Hindlimb muscle (tissue), 1 donor: ENCODE data around the gene GMEB1. TPM values are rescaled to one million over a fixed set of nuclear protein-coding genes. Genes with fewer than 3 reads are reported as not detected.
"Not testable (repeated sequence)": the region's sequence is repeated elsewhere in the genome, so short reads cannot be mapped to it uniquely, and the experiment has no call there.

Source experiments
- DNase-seq: peaks from one replicate; pipeline ENCODE4 v3.0.0-alpha.2; 2013
- polyA plus RNA-seq: library from polyadenylated mRNA; unstranded; fragments of 120-200 nt; gene quantifications from one replicate; pipeline ENCODE4 v1.2.1, GENCODE V29; 2013; ENCODE audit not compliant: insufficient read length

GMEB1 gene, protein sequence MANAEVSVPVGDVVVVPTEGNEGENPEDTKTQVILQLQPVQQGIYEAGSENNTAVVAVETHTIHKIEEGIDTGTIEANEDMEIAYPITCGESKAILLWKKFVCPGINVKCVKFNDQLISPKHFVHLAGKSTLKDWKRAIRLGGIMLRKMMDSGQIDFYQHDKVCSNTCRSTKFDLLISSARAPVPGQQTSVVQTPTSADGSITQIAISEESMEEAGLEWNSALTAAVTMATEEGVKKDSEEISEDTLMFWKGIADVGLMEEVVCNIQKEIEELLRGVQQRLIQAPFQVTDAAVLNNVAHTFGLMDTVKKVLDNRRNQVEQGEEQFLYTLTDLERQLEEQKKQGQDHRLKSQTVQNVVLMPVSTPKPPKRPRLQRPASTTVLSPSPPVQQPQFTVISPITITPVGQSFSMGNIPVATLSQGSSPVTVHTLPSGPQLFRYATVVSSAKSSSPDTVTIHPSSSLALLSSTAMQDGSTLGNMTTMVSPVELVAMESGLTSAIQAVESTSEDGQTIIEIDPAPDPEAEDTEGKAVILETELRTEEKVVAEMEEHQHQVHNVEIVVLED
- polyA plus RNA-seq = 9.7 TPM

DNA sequence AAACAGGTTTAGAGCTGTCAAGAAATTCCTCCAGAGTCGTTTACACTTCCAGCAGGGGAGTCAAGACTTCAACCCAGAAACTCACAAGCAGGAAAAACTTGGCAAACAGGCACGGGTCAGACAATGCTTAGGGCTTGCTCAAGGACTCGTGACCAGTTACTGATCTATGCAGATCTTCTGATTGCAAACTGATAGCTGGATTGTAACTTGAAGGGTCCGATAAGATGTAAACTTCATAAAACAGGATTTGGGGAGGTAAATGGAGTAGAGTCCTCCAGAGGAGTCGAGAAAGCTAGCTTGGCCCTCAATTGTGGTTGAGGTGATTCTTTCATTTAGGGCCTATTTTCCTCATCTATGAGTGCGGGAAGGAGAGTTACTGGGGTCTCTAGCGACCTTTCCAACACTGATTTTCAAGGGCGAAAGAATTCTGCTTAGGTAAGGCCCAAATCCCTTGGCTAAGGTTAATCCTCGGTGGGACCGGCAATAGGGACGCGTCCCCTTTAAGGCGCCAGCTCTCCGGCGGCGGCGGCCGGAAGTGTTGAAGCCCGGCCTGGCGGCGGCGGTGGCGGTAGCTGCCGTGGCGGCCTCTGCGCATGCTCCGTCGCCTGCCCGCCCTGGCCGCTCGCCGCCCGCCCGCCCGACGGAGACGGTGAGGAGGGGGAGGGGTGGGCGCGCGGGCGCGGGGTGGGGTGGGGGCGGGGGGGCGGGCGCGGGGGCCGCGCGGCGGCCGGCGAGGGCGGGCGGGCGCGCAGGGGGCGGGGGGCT lies at the start of gene GMEB1:
GMEB1 (plus strand) TSS at position 594 of the 765 bp plus-strand sequence. CDS start 14,829 bp downstream, outside the sequence.
- DNase-seq = peak; percentile 88

DNA sequence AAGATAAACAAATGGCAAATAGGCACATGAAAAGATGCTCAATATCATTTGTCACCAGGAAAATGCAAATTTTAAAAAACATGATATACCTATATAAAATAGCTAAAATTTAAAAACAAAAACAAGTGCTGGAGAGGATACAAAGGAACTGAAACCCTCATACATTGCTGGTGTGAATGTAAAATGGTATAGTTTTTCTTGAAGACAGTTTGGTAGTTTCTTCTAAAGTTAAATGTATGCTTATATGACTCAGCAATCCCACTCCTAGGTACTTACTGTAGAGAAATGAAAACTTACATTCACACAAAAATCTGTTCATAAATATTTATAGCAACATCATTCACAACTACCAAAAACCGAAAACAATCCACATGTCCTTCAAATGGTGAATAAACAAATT lies 36.9 kb upstream of the GMEB1 start:
- DNase-seq = no peak

DNA sequence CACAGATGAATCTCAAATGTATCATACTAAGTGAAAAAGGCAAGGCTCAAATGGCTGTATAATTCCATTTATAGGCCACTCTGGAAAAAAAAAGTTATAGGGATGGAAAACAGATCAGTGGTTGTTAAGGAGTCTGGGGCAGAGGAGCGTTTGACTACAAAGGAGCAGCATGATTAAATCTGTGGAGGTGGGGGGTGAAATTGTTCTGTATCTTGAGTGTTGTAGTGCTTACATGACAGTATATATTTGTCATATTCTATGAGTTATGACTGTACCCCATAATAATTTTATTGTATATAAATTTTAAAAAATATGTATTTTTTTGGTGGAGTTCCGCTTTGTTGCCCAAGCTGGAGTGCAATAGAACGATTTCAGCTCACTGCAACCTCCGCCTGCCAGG lies 36.0 kb upstream of the GMEB1 start:
- DNase-seq = no peak

DNA sequence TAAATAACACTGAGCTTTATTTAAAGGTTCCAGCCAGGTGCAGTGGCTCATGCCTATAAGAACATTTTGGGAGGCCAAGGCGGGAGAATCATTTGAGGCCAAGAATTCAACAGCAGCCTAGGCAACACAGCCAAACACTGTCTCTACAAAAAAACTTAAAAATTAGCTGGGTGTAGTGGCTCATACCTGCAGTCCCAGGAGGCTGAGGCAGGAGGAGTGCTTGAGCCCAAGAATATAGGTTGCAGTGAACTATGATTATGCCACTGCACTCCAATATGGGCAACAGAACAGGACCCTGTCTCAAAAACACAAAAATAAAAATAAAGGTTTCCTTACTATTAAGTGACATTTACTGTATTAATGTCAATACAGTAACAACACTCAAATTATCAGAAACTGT lies 27.8 kb upstream of the GMEB1 start:
- no peak for DNase-seq

DNA sequence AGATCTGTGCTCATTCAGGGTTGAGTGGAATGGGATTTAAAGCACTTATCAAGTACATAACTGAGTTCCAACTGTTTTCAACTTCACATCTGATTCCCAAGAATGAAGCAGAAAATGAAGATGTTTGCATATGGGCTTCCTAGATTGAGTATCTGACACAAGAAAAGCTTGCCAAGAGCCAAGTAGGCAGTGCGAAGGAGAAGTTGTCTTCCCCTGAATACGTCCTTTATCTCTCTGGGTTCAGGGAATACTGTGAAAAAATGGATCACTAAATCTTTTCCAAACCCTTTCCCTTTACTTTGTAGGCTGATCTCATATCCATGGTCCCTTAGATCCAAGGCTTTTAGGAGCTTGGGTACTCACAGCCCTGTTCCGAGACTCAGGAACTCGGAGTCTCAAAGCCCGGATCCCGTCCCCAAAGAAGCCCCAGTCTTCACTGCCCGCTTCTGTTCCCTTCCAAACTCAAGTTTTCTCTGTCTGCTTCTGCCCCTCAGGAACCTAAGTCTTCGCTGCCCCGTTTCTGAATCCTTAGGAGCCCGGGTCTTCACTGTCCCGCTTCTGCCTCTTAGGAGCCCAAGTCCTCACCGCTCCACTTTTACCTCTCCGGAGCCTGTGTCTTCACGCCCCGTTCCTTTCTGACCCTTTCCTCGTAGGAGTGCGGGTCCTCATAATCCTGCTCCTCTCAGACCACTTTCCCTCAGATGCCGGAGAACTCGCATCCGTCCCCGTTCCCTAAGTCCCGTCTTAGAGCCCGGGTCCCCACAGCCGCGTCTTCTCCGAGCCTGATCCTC lies 26.3 kb upstream of the GMEB1 start:
- DNase-seq = no peak

DNA sequence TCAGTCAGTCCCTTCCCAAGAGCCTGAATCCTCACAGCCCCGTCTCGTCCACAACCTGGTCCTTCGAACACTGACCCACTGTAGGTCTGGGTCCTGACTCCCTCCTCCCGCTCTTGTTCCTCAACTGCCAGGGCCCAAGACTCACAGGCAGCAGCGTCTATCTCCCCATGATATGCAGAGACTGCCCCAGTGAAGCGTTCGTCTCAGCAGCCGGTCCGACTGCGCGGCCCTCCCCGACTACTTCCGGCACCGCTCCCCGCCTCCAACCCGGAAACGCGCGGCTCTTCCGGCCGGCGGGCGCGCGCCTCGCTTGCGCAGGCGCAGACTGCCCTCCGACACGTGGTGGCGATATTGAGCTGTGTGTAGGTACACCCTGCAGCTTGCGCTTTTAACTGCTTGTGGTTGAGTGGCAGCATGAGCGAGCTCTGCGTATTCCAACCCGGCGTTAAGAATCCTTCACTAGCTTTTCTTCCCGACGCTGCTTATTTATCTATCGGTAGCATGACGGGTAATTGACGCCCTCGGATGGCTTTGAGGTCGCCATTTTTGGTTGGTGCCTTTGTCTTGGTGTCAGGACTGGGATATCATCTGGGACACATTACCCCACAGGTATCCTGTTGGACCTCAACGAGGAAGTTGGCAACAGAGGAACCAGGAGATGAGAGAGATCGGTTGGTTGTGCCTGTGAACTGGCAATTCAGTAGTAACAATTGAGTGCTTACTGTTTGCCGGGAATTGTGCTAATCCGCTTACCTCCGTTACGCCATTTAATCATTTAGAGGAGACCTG lies 25.5 kb upstream of the GMEB1 start, which contains the start of gene TAF12:
TAF12 (minus strand) TSS at position 221 of the 789 bp plus-strand sequence. CDS start 20,986 bp downstream, outside the sequence.
- DNase-seq = peak; percentile 97

DNA sequence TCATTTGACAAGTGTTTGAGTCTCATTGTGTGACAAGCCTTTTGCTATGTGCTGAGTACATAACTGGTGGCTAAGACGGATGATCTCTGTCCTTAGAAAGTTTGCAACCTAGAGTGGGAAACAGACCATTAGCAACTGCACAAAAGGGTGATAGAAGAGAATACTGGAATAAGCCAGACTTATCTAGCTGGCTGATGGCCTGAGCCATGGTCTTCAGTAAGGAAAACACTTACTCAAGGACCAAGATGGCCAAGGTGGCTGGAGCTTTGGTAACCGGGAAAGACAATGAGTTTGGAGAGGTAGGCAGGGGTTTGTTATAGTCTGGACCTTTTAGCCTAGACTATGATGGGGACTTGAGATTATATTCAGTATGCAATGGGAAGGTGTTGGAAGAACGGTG lies 24.1 kb upstream of the GMEB1 start:
- no peak for DNase-seq

DNA sequence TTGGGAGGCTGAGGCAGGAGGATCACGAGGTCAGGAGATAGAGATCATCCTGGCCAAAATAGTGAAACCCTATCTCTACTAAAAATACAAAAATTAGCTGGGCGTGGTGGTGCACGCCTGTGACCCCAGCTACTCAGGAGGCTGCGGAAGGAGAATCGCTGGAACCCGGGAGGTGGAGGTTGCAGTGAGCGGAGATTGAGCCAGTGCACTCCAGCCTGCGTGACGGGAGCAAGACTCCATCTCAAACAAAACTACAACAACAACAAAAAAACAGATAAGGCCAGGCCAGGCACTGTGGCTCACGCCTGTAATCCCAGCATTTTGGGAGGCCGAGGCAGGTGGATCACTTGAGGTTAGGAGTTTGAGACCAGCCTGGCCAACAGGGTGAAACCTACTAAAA lies 23.2 kb upstream of the GMEB1 start:
- not testable (repeated sequence) for DNase-seq

DNA sequence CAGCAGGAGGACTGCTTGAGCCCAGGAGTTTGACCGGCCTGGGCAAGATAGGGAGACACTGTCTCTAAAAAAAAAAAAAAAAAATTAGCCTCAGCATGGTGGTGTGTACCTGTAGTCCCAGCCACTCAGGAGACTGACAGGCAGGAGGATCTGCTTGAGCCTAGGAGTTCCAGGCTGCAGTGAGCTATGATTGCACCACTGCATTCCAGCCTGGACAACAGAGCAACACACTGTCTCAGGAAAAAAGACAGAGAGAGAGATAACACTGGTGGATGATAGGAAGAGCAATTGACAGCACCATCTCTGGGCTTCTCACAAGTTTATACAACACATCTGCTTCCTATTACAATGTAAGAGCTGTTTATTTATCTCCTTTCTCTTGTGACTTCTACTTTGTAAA lies 22.5 kb upstream of the GMEB1 start:
- DNase-seq = no peak

DNA sequence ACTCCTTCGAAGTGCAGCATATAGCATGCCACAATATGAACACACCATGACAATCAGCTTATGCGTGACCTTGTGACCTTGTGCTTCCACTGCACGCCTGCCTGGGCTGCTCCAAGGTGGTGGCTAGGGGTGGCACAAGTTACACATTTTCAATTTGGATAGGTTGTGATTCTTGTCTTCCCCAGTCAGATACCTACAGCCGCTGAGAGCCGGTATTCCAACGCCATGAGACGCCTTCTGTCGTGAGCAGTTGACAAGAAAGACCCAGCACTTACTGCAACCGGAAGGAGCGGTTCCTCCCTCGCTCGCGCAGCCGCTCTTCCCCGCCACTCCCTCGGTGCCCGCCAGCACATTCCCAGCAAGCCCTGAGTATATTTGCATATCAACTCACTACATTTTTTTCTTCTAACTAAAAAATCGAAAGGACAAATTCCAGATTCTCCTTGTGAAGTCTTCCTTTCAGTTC lies 20.5 kb upstream of the GMEB1 start:
- DNase-seq = peak; percentile 90

DNA sequence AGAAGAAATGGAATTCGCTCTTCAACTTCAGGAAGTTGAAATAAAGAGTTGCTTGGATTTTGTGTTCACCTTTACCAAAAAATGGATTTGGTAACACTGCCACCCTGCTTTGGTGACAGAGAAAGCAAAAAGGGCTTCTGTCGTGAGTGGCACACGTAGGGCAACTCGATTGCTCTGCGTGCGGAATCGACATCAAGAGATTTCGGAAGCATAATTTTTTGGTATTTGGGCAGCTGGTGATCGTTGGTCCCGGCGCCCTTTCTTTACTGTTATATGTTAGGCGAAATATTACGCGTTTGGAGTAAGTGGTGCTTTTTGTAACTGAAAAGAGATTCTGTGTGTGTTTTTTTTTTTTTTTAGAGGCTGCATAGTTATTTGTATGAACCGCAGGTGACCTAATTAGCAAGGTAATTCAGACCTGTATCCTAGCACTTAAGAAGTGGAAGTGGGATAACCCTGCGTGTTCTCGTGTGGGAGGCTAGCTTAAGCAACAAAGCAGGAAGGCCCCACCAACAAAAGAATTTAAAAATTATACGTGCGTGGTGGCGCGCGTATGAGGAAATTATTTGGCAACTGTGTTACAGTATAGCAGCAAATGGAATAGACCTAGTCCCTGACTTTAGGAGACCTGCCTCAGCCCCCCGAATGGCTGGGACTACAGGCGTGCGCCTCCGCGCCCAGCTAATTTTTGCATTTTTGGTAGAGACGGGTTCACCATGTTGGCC lies 19.9 kb upstream of the GMEB1 start, which contains the start of gene RNU11:
RNU11 (plus strand) TSS at position 127 of the 725 bp plus-strand sequence.
- peak; percentile 93 for DNase-seq

DNA sequence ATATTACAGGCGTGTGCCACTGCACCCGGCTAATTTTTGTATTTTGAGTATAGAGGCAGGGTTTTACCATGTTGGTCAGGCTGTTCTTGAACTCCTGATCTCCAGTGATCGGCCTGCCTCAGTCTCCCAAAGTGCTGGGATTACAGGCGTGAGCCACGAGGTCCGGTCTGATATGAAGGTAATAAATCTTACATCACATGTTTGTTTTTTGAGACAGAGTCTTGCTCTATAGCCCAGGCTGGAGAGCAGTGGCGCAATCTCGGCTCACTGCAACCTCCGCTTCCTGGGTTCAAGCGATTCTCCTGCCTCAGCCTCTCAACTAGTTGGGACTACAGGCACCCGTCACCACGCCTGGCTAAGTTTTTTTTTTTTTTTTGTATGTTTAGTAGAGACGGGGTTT lies 15.5 kb upstream of the GMEB1 start:
- DNase-seq = not testable (repeated sequence)

DNA sequence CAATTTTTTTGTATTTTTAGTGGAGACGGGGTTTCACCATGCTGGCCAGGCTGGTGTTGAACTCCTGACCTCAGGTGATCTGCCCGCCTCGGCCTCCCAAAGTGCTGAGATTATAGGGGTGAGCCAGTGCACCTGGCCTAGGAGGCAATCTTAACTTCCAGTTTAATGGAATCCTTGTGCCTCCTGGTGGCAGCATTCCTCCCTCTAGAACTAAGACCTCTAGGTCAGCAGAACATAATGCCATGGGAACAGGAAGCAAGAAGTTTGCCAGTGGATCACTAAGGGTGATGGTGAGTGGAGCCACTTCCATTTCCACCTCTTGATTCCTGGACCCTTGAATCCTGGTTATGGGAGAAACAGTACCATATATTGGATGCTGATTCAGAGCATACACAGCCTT lies 14.7 kb upstream of the GMEB1 start:
- not testable (repeated sequence) for DNase-seq

DNA sequence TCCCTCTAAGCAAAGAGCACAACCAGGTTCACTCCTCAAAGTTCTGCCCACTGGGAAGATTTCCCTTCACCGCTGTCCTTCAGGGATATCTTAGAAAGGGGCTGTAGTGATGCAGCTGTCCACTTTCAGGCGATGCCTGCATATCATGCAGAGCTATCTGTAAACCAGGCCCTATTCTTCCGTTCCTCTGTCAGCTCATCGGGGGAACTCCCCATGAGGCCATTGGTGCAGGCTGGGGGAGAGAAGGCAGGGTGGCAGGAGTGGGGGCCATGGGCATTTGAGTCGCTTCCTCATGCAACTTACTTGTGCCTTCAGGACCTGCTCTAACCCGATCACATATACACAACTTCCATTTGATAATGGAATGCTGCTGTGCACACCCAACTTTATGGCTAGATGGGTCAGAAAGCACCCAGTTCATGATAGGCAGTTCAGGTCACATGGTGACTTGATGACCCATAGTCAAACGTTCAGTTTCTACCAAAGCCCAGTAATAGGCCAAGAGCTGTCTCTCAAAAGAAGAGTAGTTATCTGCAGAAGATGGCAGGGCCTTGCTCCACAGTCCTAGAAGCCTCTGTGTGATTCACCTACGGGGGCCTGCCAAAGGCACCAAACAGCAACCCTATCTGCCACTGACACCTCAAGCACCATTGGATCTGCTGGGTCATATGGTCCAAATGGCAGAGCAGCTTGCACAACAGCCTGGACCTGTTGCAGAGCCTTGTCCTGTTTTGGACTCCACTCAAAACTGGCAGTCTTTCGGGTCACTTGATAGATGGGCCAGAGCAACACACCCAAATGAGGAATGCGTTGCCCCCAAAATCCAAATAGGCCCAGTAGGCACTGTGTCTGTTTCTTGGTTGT lies 12.9 kb upstream of the GMEB1 start:
- not testable (repeated sequence) for DNase-seq

DNA sequence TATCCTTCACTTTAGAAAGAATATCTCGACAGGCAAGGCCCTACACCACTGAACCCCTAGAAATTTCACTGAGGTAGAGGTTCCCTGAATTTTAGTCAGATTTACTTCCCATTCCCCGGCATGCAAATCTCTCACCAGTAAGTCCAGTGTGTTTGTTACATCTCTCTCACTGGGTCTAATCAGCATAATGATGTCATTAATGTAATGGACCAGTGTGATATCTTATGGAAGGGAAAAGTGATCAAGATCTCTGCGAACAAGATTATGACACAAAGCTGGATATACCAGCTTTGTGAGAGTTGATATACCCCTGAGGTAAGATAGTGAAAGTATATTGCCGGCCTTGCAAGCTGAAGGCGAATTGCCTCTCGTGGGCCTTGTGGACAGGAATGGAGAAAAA lies 12.2 kb upstream of the GMEB1 start:
- DNase-seq = no peak

DNA sequence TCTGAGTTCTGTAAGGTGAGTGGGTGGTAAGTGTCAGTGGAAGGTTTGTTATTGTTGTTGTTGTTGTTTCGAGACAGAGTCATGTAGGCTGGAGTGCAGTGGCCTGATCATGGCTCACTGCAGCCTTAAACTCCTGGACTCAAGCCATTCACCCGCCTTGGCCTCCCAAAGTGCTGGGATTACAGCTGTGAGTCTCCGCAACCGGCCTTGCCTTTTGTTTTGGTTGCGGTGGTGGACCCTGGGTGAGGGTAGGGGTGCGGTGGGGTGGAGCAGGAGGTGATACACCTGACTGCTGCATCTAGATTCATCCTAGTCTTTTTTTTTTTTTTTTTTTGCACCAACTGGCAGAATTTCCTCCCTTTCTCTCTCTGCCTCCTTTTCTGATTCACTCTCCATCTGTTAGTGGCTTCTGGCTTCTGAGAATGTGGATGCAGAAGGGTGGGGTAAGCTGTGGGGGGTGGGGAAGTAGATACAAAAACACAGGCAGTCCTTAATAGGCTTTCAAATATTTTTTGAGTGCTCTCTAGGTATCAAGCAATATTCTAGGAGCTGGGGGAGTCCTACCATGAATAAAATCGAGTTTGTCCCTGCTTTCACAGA lies 4.6 kb upstream of the GMEB1 start:
- DNase-seq = no peak

DNA sequence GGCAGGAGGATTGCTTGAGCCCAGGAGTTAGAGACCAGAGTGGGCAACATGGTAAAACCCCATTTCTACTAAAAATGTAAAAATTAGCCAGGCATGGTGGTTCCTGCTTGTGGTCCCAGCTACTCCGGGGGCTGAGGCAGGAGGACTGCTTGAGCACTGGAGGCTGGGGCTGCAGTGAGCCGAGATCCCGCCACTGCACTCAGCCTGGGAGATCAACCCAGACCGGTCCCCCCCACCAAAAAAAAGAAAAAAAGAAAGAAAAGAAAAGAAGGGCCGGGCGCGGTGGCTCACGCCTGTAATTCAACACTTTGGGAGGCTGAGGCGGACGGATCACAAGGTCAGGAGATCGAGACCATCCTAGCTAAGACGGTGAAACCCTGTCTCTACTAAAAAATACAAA lies 1.8 kb upstream of the GMEB1 start:
- no peak for DNase-seq

DNA sequence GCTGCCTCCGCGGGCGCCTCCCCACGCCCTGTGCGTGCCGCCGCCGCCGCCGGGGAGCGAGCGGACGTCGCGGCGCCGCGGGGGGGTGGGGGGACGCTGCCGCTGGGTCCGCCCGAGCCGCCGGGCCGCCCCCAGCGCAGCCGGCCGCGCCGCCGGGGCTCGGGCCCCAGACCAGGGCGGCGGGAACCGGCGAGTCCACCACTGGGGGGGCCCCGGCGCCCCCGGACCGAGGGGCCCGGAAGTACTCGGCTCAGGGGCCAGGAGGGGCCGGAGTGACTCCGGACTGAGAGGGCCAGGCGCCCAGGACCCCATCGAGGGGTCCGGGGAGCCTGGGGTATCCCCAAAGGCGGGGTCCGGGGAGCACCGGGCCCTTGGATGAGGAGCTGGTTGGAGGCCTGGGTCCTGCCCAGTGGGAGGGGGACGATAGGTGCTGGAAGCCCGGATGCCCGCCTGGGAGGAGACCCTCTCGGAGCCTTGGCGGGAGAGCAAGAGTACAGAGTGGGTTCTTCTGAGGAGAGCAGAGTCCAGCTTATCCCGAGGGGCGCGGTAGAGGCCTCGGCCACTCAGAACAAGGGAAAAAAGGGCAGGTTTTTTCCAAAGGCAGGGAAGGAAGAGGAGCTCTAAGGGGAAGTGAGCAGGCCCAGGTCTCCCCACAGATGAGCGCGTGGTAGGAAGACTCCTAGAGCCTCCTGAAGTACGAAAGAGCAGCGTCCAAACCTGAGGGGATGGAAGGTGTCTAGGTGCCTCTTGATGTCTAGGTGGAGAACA lies 556 bp downstream of the GMEB1 start:
- DNase-seq = peak; percentile 61
